NCI-H1092 (cell line): ENCODE measurements around the gene OPN1SW.

ENCODE experiments used
- DNase-seq: peaks from one replicate; lab custom pipeline; 2025; lab: John Stamatoyannopoulos, UW

The OPN1SW gene, protein sequence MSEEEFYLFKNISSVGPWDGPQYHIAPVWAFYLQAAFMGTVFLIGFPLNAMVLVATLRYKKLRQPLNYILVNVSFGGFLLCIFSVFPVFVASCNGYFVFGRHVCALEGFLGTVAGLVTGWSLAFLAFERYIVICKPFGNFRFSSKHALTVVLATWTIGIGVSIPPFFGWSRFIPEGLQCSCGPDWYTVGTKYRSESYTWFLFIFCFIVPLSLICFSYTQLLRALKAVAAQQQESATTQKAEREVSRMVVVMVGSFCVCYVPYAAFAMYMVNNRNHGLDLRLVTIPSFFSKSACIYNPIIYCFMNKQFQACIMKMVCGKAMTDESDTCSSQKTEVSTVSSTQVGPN

DNA sequence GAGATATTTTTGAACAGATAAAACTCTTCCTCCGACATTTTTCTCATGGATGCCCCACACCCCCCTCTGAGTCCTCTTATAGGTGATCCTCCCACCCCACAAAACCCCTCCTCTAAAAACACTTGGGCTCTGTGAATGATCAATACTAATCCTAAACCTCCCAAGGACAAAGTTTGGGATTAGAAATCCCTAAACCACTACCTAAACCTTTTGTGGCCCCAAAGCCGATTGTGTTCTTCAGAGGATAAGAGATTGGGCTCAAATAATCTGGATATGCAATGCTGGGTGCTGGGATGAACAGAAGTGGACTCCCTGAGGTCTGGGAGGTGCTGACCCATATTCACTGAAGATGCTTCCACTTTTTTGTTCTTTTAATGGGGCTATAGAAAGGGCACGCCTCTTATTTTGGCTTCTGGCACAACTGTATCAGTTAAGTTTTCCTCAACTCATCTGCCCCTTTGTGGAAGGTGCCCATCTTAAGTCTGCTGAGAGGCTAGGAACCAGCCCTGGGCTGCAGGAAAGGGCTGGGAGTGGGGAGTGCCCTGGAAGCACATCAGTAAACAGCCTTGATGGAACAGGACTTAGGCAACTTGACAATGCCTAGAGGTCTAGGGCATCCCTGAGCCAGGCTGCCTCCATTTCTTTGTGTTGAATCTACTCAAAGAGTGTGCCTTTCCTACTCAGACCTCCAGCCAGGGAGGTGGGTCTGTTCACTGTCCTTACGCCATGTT, at the start of gene OPN1SW:
TSS of gene OPN1SW (minus strand) at position 51 of the 731 bp plus-strand sequence. CDS start at position 38, 13 bp downstream.
- no peak for DNase-seq

DNA sequence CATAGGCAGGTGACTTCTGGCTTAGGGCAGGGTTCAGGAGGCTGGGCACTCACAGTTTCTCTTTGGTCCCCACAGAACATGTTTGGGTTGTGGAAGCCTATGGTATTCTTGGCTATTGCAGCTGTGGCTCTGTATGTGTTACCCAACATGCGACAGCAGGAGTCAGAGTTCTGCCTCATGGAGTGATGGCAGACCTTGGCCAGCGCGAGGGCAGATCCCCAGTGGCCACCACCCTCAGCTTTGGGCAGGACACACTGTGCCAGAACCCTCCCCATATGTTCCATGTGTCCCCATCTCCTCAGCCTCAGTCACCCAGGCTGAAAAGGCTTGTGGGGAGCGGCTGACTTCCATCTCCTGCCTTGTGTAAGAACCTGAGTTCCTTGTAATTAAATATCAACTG, 46.1 kb upstream of the OPN1SW start:
- DNase-seq, result no peak

DNA sequence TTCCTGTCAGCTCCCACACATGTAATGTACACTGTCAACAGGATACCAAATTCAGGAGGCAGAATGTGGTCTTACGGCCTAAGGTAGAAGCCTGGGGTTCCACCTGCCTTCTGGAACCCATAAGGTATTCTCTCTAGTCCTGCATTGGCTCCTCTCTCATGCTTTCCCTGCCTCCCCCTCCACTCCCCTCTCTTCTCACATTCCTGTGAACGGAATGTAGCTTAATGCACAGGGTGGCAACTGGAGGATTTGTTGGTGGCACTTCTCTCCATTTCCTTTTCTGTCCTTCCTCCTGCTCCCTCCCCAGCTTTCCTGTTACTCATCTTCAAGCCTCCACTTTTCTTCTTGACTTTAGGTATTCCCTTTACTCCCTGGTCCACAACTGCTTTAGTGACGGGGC, 43.1 kb upstream of the OPN1SW start:
- no peak for DNase-seq

DNA sequence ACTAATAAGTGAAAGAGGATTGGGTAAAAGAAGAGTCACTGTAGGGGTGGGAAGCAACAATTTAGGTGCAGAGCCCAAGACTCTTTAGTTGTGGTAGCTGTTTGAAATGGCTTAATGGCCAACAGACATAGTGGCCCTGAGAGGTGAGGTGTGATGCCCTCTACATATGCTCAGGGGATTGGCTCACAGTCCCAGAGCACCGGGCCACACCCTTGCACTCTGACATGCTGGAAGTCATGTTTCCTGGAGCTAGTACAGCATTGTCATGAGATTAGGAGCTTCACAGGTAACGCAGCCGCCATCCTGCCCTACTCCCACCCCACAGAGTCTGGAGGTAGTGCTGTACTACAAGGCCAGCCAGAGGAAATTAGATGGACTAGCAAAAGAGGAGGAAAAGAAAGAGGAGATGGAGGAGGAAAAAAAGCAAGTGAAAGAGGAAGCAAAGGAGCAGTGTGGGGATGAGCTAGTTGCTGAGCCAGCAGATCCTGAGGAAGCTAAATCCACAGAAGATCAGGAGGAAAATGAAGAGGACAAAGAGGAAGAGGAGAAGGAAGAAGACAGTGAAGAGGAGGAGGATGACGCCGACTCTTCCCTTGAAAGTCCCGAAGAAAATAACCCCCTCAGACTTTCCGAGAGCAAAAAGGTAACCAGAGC, 39.8 kb upstream of the OPN1SW start:
- DNase-seq, result no peak

DNA sequence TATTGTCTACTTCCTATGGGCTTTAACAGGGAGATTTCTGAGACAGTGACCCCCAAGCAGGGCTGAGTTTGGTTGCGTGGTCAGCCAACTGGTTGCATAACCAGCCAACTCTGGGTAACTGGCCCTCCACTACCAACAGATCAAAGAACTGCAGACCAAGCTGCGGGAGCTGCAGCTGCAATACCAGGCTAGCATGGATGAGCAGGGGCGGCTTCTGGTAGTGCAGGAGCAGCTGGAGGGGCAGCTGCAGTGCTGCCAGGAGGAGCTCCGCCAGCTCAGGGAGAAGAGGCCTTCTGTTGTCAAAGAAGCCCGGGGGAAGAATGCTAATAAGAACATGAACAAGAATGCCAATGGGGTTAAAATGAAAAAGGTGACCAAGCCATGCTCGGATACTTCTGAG, 38.9 kb upstream of the OPN1SW start:
- no peak for DNase-seq

DNA sequence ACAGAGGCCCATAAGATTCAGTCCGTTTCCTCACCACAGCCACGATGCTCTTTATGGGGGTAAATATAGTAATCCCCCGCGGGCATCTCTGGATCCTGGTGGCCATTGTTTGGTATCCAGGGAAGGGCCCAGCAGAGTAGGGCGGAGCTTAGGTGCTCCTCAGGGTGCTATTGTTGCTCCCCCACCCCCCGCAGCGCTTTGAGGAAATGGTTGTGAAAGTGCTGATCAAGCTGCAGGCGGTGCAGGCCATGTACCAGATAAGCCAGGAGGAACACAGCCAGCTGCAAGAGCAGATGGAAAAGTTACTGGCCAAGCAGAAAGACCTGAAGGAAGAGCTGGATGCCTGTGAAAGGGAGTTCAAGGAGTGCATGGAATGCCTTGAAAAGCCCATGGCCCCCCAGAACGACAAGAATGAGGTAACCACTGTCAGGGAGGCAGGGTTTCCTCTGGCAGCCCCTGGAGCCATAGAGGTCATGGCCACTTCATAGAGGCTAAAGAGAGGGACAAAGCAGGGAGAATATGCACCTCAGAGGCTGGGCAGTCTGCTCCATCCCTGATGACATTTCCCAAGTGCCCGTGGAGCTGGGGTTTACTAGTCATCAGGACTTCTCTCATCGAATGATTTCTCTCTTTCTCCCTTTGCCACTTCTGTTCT, 37.0 kb upstream of the OPN1SW start:
- DNase-seq, result peak; percentile 37

DNA sequence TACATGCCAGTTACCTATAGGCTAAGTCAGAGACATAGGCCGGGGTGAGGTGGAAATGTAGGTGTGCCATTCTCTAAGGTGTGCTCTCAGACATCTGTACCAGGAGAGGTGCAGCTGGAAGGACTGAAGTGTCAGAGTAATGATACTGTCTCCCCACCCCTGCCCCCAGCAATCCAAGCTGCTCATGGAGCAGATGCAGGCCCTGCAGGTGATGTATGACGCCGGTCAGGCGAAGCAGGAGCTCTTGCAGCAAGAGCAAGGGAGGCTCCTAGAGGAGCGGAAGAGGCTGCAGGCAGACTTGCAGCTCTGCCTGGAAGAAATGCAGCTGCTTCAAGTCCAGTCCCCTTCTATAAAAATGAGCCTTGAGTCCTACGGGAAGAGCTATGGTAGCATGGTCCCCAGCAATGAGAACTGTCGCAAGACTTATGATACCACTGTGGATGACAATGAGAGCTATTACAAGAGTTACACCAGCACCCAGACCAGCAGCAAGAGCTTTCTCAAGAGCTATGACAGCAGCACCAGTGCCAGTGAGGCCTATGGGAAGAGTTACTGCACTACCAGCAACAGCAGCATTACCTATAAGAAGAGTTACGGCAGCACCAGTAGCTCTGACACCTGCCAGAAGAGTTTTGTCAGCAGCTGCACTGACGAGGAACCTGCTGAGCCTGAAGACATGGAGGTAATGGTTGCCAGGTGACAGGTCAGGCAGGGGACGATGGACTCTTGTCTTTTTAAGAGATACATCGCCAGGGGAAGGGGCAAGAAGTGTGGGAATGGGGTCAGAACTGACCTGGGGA, 36.2 kb upstream of the OPN1SW start:
- DNase-seq, result no peak

DNA sequence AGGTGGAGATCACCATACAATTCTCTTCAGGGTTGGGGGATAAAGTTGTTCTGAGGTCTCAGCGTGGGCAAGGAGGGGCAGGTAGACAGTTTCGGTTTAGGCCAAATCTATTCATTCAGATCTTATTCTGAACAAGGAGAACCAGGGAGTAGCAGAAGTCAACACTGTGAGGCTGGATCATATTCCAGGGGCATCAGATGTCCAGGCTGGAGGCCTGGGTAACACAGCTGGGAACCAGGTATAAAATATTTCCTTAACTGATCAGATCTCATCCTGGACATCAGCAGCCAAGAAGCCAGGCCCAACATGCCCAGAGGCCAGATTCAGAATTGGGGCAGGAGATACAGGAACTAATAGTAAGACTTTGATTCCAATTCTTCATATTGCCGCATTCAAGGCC, 35.4 kb upstream of the OPN1SW start:
- no peak for DNase-seq

DNA sequence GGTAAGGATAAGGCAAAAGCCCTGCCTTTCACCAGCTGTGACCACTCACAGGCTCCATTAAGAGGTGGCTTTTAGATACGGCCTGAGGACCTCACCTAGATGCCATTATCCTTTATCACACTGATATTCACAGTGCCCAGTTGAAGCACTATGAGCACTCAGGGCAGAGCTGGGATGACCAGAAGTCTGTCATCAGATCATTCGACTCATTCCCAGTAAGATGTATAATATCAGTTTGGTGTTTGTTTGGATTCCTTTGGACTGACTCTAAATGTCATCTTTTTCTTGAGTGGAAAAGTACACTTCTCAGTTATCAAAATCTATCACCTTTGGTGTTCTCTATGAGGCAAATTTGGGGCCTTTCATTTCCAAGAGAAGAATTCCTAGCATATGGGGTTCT, 34.9 kb upstream of the OPN1SW start:
- no peak for DNase-seq

DNA sequence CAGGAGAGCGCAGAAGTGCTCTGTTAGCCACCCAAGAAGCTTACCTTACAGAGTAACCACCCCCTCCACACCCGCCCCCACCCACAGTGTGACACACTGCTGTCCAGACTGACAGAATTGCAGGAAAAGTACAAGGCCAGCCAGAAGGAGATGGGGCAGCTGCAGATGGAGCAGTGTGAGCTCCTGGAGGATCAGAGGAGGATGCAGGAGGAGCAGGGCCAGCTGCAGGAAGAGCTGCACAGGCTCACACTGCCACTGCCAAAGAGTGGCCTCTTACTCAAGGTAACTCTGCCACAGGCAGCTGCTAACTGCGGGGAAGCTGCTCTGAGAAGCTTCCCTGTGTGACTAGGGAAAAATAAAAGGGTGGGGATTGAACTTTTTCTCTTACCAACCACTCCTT, 33.8 kb upstream of the OPN1SW start:
- no peak for DNase-seq

DNA sequence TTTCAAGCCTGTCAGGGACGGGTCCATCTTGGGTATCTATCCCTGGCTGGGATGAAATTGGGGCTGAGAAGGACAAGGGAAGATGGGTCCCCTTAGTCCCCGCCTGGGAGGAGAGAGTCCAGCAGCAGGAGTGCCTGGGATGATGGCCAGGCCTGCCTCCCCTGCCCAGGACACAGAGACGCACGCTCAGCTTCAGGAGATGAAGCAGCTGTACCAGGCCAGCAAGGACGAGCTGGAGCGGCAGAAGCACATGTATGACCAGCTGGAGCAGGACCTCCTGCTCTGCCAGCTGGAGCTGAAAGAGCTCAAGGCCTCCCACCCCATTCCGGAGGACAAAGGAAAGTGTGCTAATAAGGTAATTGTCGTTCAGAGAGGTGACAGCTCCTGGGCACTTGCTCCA, 31.6 kb upstream of the OPN1SW start:
- no peak for DNase-seq

DNA sequence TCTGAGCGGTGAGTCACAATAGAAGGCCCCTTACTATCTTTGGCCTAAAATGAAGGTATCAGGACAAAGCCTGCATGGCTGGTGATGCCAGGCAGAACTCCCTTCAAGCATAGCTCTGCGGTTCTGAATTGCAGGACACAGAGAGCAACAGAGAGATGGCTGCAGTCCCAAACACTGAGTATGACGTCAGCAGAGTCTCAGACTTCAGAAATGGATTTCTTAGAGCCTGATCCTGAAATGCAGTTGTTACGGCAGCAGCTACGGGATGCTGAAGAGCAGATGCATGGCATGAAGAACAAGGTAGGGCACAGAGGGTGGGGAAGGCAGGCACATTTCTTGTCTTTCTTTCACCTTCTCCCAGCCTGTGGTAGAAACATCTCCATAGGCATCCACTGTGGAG, 29.6 kb upstream of the OPN1SW start:
- DNase-seq, result no peak

DNA sequence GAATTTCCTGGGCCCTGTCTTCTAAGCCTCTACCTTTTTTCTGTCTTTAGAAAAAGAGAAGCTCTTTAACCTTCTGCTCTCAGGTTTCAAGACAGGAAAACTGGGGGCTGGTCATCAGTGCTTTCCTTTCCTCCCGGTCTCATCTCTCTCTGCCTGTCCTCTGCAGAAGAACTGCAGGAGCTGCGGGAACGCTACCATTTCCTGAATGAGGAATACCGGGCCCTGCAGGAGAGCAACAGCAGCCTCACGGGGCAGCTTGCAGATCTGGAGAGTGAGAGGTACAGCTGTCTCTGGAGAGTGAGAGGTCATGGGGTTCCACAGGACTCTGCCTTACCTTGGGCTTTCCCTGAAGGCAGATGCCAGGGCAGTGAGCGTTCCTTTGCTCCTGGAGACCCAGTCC, 28.9 kb upstream of the OPN1SW start:
- no peak for DNase-seq

DNA sequence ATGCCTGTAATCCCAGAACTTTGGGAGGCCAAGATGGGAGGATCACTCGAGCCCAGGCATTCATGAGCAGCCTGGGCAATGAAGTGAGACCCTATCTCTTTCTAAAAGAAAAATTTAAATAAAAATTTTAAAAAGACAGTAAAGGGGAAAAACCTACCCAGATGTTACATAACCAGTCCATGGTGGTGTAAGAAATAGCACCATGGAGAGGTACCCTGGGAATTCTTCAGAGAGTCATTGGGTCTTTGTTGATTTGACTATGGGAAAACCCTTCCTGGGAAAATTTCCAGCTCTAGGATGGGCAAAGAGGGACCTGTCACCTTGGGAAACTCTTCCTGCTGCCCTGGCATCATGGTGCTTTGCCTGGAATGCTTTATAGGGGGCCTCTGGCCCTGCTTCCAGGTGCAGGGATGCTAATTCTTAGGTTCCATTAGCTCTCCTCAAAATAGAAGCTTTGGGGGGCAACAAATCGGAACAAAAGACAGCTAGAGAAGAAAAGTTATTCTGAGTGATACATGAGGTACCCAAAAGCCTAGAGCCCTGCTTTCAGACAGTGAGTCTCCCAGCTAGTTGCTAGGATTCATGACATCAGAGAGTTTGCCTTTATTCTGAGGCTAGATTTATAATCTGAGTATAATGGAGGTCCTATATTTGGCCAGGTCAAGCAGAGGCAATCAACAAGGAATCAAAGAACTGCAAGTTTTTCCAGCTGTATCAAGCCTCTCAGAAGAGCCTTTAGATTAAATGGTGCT, 26.2 kb upstream of the OPN1SW start:
- no peak for DNase-seq

DNA sequence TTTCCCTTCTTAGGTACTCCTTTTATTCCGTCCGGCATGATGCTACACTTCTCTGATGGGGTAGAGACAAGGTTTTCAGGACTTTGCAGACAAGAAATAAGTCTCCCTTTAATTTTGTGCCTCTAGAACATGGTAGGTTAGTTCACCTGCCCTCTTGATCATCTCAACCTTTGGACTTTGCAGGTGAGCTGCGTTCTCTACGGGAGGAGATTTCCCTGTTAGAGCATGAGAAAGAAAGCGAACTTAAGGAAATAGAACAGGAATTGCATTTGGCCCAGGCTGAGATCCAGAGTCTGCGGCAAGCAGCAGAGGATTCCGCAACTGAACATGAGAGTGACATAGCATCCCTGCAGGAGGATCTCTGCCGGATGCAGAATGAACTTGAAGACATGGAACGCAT, 25.4 kb upstream of the OPN1SW start:
- DNase-seq, result no peak

DNA sequence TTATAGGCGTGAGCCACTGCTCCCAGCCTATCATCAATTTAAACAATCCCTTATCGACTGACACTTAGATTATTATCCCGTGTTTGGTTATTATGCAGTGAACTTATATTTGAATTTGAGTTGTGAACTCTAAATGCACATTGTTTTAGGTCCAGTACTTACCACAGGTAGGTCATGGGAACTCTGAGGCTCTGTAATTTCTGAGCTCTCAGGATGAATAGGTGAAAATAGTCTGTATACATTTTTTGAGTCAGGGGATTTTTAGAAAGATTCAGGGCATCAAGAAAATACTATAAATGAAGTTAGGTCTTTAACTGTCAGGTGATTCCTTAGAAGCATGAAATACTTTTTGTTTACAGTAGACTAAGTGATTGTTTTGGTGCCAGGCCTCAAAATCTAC, 25.0 kb upstream of the OPN1SW start:
- DNase-seq, result no peak

DNA sequence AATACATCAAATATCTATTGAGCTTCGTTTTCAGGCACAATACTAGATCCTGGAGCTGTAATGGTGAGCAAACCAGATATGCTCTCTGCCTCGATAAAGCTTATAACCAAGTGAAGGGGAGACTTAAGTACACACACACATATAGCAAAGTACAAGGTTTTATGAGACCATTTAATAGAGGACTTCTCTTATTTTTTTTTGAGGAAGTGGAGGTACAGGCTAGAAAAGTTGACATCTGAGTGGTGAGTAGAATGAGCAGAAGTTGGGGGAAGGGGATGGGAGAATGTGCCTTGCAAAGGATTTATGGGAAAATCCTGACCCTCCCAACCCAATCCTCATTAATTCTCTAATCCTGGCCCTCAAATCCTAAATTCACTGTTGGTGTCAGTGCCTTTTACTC, 23.9 kb upstream of the OPN1SW start:
- no peak for DNase-seq

DNA sequence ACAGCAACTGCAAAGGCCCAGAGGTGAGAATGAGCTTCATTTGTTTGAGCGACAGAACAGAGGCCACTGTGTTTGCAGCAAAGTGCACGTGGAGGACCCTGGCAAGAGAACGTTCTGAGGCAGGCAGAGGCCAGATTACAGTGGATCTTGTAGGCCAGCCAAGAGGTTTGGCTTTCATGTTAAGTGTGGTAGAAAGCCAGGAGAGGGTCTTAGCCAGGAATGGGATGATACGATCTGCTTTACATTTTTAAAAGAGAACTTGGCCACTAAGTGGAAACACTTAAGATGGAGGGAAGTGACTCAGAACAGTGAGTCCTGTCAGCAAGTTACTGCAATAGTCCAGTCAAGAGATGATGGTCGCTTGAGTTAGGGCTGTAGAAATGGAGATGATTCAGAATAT, 20.7 kb upstream of the OPN1SW start:
- DNase-seq, result no peak

DNA sequence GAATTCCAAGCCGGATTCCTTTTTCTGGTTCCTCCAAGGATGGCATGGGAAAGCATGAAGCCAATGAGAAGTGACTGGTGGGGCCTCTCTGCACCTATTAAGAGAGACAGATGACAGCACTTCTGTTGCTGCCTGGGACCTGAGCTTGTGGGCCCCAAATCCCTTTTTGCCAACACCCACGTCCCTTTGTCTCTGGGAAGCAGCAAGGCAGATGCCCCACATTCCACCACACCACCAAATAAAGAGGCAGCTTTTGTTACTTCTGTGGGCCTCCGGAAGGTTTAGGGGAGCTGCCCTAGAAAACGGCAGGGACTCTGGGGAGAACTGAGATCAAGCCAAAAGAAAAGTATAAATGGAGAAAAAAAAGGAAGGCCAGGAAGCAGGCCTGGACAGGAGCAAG, 19.5 kb upstream of the OPN1SW start:
- DNase-seq, result no peak

DNA sequence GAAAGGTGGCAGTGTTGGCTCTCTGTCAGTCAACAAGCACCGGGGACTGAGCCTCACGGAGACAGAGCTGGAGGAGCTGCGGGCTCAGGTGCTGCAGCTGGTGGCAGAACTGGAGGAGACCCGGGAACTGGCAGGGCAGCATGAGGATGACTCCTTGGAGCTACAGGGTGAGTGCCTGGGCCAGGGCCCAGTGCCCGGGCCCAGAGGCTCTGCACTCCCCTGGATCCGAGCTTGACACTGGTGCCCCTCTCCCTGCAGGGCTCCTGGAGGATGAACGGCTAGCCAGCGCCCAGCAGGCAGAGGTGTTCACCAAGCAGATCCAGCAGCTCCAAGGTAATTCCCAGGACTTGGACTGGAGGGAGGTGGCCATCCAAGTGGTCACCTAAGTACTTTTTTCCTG, 18.8 kb upstream of the OPN1SW start:
- DNase-seq, result no peak

DNA sequence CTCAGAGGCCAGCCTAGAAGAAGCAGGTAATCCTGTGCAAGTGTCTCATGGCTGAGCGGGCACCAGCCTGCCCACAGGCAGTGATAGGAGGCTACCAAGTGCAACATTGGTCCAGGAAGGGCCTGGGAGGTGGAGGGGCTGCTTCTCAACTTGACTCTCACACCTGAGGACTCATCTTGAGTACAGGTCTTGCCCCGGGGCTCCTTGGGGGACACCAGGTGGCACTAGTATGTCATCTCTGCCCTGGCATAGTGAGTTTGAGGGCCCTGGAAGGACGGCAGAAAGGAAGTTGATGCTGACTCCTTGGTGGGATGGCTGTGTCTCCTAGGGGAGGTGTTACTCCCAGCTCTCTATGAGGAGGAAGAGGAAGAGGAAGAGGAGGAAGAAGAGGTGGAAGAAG, 18.4 kb upstream of the OPN1SW start:
- no peak for DNase-seq
